HepG2 (cell line): ENCODE data around the gene MTA1.

Source experiments
- ADNP ChIP-seq: sonication (generic); formaldehyde crosslinking; IDR thresholded peaks from 2 replicates; pipeline ENCODE4 v1.4.0; 2020; ENCODE audit warnings: missing genetic modification reagents
- ATF2 ChIP-seq: sonication (generic); formaldehyde crosslinking; IDR thresholded peaks from 2 replicates; pipeline ENCODE4 v1.4.0; 2020; ENCODE audit warnings: missing genetic modification reagents
- PHB2 ChIP-seq: fragments of 450-650 bp; IDR thresholded peaks from 2 replicates; pipeline ENCODE4 v1.6.1; 2018; ENCODE audit not compliant: partially characterized antibody
- RELA ChIP-seq: sonication (generic); formaldehyde crosslinking; IDR thresholded peaks from 2 replicates; pipeline ENCODE4 v1.4.0; 2020; ENCODE audit warnings: missing genetic modification reagents
- RXRA ChIP-seq: sonication (generic); formaldehyde crosslinking; IDR thresholded peaks from 2 replicates; pipeline ENCODE4 v1.5.1; 2020; ENCODE audit warnings: missing genetic modification reagents
- TF ChIP-seq, protein P1 (sequence below), 2 experiments: IDR thresholded peaks; 2 replicates each; pipeline ENCODE4 v1.6.1; 2011 to 2012; ENCODE audit warnings: low read length in 2 of 2, borderline replicate concordance in 1 of 2, low read depth in 1 of 2, mild to moderate bottlenecking in 1 of 2, moderate library complexity in 1 of 2

DNA sequence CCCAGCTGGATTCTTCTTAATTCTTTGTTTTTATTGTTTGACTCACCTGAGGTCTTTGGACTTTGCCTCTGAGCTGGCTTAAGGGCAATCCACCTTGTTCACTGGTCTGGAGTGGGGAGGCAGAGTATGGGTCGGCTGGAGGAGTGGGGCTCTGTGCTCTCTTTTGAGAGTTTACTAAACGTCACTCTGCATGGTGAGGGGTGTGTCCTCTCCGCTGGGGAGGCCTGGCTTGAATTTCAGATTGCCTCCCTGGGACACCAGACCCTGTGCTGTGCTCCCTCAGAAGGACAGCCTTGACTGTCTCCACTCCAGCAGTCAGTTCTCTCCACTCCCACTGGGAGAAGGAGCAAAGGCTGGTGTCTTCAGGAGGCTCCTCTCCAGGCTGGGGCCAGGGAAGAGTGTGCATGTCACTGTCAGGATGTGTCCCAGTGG lies 1.9 kb upstream of the MTA1 start:
- TF ChIP-seq PHB2 (no peak), RELA (CRISPR knock-in tag) (no peak), ATF2 (no peak), ADNP (no peak), RXRA (CRISPR knock-in tag) (no peak)
- TF ChIP-seq, protein P1, sequence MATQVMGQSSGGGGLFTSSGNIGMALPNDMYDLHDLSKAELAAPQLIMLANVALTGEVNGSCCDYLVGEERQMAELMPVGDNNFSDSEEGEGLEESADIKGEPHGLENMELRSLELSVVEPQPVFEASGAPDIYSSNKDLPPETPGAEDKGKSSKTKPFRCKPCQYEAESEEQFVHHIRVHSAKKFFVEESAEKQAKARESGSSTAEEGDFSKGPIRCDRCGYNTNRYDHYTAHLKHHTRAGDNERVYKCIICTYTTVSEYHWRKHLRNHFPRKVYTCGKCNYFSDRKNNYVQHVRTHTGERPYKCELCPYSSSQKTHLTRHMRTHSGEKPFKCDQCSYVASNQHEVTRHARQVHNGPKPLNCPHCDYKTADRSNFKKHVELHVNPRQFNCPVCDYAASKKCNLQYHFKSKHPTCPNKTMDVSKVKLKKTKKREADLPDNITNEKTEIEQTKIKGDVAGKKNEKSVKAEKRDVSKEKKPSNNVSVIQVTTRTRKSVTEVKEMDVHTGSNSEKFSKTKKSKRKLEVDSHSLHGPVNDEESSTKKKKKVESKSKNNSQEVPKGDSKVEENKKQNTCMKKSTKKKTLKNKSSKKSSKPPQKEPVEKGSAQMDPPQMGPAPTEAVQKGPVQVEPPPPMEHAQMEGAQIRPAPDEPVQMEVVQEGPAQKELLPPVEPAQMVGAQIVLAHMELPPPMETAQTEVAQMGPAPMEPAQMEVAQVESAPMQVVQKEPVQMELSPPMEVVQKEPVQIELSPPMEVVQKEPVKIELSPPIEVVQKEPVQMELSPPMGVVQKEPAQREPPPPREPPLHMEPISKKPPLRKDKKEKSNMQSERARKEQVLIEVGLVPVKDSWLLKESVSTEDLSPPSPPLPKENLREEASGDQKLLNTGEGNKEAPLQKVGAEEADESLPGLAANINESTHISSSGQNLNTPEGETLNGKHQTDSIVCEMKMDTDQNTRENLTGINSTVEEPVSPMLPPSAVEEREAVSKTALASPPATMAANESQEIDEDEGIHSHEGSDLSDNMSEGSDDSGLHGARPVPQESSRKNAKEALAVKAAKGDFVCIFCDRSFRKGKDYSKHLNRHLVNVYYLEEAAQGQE (IDR thresholded peaks at IDR 0.05; ENCODE audit: borderline replicate concordance in 1 of 2, low read depth in 1 of 2, low read length in 2 of 2), result no peak
